Putamen (tissue), 1 donor: ENCODE measurements around the gene SRSF8.
"Not testable (repeated sequence)": the region's sequence is repeated elsewhere in the genome, so short reads cannot be mapped to it uniquely, and the experiment has no call there.

Source experiments
- DNase-seq: peaks from one replicate; pipeline ENCODE4 v3.0.0-alpha.2; 2016; ENCODE audit warnings: low spot score

The SRSF8 gene

GRCh38 chr11:95095858-95096587, 29.3 kb downstream of the SRSF8 start:
- DNase-seq = no peak

- DNase-seq = no peak
Observed at GRCh38 chr11:95097209-95097608, 30.5 kb downstream of the SRSF8 start.

- DNase-seq = no peak
Observed at GRCh38 chr11:95098826-95099225, 32.1 kb downstream of the SRSF8 start.

- no peak for DNase-seq
Observed at GRCh38 chr11:95100191-95100648, 33.5 kb downstream of the SRSF8 start.

GRCh38 chr11:95100856-95101507, 34.3 kb downstream of the SRSF8 start:
- DNase-seq = no peak

- DNase-seq = no peak
Observed at GRCh38 chr11:95101935-95102334, 35.2 kb downstream of the SRSF8 start.

DNA sequence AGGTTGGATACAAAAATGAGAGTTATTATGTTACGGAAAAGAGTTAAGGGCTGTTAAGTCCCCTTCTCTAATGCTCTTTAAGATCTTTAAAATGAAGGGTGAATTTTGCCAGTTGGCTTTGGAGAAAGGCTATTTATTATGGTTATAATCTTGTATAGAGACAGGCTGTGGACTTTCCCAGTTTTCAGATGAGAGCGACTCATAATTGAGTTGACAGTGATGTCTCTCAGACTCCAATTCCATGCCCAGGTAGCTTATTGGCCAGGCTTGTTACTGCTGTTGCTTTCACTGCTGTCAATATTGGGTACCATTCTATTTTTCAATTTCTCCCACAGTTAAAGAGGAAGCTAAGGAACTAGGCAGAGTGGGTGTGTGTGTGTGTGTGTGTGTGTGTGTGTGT, 36.0 kb downstream of the SRSF8 start:
- no peak for DNase-seq

GRCh38 chr11:95103701-95104100, 37.0 kb downstream of the SRSF8 start:
- no peak for DNase-seq

DNA sequence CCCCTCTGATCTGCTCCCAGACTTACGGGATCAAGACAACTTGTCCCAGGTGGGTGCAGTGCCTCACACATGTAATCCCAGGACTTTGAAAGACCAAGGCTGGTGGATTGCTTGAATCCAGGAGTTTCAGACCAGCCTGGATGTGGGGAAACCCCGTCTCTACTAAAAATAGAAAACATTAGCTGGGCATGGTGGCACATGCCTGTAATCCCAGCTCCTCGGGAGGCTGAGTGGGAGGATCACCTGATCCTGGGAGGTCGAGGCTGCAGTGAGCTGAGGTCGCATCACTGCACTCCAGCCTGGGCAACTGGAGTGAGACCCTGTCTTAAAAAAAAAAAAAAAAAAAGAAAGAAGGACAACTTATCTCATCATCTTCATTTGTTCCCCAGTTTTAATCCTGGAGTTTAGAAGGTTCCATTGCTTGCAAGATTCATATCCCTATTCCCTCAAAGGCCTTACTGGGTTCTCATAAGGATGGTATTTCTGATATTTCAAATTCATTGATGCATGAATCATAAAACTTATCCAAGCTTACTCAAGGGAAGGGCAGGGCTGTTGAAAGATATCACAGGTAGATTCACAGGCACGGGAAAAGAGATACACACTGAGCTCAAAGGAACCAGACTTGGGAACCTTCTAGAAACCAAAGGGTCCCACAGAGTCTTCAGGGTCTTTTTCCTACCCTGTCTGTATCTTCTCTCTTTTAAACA, 37.6 kb downstream of the SRSF8 start:
- no peak for DNase-seq

DNA sequence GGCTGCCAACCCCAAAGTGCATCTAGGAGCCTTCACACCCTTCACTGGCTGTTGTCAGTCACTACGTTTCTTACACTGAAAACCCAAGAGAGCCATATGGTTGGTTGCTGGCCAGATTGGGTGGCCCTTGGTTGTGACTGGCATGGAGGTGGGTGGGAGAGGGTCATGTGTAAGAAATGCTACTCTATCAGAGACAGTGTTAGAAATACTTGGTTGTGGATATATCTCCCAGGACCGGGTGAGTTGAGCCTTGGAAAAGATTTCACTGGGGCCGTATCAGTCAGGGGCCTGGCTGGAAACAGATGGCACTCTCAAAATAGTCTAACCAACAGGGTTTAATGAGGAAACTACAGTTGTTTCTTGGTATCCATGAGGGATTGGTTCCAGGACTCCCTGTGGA, 38.1 kb downstream of the SRSF8 start:
- DNase-seq = no peak

DNA sequence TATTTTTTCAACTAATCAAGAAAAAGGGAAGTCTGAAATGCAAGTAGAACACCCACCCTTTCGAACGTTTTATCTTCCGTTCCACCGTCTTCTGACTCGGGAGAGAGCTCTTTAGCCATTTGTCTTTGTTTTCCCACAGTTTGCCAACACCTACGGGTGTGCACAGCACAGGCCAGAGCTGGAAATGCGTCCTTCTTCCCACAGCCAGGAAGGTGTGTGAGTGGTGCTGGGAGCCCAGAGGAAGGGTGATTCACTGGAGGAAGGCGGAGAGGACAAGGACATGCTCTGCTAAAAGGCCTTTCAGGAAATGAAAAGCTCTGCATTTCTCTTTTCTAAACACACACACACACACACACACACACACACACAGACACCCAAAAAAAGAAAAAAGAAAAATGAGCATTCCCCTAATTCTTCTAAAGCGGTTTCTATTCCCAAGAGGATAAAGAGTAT, 41.5 kb downstream of the SRSF8 start:
- DNase-seq = no peak

- DNase-seq = peak; percentile 66
Observed at GRCh38 chr11:95108671-95109551, 42.2 kb downstream of the SRSF8 start.

- not testable (repeated sequence) for DNase-seq
Observed at GRCh38 chr11:95111471-95111870, 44.8 kb downstream of the SRSF8 start.

- no peak for DNase-seq
Observed at GRCh38 chr11:95111923-95112540, 45.3 kb downstream of the SRSF8 start.

- no peak for DNase-seq
Observed at GRCh38 chr11:95115597-95115996, 48.9 kb downstream of the SRSF8 start.

- no peak for DNase-seq
Observed at GRCh38 chr11:95119361-95120060, 52.8 kb downstream of the SRSF8 start.
